D721Med (cell line): ENCODE data around the gene EGFLAM.
"Not testable (repeated sequence)": the region's sequence is repeated elsewhere in the genome, so short reads cannot be mapped to it uniquely, and the experiment has no call there.

Experiments used
- DNase-seq: peaks from one replicate; pipeline ENCODE4 v3.0.0; 2011; ENCODE audit warnings: low spot score; ENCODE audit not compliant: insufficient read length
- FAIRE-seq: peaks from 2 replicates; lab custom pipeline; 2011; peaks lifted over from hg19 to GRCh38; lab: Jason Lieb, UNC
- TF ChIP-seq, protein P1 (sequence below): IDR thresholded peaks from 2 replicates; pipeline ENCODE4 v1.5.1; 2012; ENCODE audit warnings: mild to moderate bottlenecking, control low read depth; ENCODE audit not compliant: insufficient read depth; ENCODE audit errors: missing control alignments

EGFLAM gene

DNA sequence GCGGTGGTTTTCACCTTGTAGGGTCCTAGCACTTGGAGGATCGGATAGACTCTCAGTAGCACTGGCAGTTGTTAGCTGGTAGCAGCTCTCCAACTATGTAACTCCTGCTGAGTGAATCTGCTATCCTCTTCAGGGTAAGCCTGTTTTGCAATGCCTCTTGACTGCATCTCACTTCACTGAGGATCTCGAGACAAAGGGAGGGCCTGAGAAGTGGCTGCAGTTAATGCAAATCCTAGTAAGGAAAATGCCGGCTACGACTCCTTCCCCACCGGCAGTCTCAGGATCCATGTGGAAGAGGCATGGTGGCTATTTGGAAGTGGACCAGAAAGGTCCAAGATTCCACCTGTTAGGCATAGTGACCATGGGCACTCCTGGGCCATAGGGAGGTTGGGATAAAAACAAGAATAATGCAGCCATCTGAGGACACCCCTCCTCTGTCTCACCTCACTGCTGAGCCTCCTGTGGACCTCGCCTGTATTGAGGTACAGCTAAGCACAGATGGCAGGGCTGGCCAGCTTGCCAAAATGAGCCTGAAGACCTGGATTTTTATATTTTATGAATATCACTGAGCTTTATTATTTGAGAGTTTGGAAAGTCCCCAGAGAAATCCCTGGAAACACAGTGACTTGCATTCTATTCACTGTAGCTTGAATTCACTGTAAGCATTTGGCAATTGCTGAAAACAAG is 152.1 kb downstream of the EGFLAM start:
- TF ChIP-seq, protein P1, sequence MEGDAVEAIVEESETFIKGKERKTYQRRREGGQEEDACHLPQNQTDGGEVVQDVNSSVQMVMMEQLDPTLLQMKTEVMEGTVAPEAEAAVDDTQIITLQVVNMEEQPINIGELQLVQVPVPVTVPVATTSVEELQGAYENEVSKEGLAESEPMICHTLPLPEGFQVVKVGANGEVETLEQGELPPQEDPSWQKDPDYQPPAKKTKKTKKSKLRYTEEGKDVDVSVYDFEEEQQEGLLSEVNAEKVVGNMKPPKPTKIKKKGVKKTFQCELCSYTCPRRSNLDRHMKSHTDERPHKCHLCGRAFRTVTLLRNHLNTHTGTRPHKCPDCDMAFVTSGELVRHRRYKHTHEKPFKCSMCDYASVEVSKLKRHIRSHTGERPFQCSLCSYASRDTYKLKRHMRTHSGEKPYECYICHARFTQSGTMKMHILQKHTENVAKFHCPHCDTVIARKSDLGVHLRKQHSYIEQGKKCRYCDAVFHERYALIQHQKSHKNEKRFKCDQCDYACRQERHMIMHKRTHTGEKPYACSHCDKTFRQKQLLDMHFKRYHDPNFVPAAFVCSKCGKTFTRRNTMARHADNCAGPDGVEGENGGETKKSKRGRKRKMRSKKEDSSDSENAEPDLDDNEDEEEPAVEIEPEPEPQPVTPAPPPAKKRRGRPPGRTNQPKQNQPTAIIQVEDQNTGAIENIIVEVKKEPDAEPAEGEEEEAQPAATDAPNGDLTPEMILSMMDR, result no peak
- FAIRE-seq (no peak), DNase-seq (no peak)

DNA sequence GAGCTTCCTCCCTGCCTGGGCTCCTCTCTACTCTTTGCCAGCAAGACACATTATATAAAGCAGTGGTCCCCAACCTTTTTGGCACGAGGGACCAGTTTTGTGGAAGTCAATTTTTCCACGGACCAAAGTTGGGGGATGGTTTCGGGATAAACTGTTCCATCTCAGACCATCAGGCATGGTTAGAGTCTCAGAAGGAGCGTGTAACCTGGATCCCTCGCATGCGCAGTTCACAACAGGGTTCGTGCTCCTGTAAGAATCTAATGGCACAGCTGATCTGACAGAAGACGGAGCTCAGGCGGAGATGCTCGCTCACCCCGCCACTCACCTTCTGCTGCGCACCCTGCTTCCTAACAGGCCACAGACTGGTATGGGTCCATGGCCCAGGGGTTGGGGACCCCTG is 155.3 kb downstream of the EGFLAM start:
- no peak for FAIRE-seq
- no peak for DNase-seq
- TF ChIP-seq, protein P1, result no peak

DNA sequence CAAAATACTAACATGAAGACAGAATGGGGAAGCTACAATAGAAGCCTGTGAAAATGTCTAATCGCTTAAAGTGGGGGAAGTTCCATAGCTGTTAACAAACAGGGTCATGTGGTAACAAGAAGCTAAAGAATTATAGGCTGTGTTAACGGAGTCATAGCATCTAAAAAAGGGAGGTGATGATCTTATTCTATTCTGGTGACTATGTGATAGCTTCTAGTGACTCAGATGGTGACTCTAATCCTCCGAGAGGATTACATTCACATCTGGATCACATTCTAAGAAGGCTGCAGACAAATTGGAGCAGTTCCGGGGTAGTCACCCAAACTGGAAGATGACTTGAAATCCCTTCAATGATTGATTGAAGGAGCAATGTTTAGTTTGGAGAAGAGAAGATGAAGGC is 156.0 kb downstream of the EGFLAM start:
- FAIRE-seq, result no peak
- no peak for DNase-seq
- TF ChIP-seq, protein P1, result no peak

DNA sequence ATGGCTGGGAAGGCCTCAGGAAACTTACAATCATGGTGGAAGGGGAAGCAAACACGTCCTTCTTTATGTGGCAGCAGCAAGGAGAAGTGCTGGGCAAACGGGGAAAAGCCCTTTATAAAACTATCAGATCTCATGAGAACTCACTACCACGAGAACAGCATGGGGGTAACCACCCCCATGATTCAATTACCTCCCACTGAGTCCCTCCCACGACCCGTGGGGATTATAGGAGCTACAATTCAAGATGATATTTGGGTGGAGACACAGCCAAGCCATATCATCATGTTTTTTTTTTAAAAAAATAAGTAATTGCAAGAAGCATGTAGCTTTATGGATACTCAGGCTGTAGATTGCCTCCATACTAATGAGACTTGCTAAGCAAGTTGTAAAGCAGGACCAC is 157.4 kb downstream of the EGFLAM start:
- DNase-seq, FAIRE-seq: not testable (repeated sequence)

DNA sequence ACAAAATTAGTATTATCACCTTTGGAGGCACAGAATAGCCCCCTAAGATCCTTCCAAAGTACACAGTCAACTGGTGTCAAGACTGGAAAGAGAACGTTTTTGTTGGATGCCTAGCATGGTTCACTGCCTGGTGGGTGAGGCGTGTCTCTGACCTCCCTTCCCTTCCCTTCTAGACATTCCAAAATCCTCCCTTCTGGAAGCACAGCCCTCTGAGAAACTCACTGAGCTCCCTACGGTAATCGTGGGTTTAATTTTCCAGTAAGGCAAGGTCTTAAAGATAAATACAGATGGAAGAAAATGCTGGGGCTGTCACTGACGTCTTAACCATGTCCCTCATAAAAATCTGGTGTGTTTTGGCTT is 159.3 kb downstream of the EGFLAM start:
- no peak for DNase-seq
- TF ChIP-seq, protein P1, result no peak
- no peak for FAIRE-seq

DNA sequence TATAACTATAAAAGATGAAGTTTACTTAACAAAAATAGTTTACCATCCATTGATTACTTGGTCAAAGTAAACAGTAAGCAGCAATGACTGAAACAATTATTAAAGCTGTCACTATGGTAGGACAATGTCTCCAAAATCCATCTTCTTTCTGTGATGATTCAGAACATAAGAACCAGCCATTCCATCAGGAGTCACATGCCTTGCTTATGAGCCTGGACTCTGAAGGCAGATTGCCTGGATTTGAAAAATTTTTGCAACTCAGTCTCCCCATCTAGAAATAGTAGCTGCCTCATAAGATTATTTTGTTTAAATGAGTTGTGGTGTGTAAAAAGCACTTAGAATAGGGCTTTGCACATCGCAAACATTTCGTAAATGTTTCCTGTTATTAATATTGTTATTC is 161.9 kb downstream of the EGFLAM start:
- FAIRE-seq (no peak), DNase-seq (no peak)
- TF ChIP-seq, protein P1, result no peak

DNA sequence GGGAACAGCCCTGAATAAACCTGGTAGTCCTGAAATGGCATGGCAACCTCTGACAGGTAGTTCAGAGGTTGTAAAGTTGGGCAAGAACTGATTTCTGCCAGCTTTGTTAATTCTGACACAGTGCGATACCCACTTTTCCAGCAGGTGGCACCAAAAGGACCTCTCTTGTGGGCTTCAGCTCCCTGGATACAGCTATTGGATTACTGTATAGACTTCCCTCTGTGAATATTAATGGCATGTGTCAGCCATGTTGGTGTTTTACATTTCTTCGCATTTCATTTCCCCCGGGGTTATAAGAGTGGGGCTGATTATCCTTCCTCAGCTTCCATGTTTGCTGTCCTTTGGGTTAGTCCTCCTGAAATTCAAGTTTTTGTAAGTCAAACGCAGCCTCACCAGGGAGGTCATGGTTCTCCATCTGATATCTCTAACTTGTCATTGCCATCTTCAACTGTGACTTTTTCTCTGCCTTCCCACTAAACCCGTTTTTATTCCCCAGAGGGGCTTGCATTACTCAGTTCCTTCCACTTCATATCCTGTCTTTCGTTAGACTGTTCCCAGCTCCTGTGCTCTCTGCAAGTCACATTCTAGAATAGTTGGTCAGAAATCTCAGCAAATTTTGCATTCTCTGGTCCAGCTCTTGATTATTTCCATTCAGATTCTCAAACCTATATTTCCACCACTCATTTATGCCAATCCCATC is 162.5 kb downstream of the EGFLAM start:
- TF ChIP-seq, protein P1, result peak; percentile 69
- FAIRE-seq (no peak), DNase-seq (peak; percentile 31)
